NB4 (cell line): ENCODE data around the gene WNT7B.

Experiments
- CTCF ChIP-seq: IDR thresholded peaks from one replicate; pipeline ENCODE4 v1.5.1; 2012; ENCODE audit warnings: low read depth, low read length
- POLR2A ChIP-seq: IDR thresholded peaks from 2 replicates; pipeline ENCODE4 v1.6.1; 2011; ENCODE audit warnings: mild to moderate bottlenecking; ENCODE audit not compliant: insufficient read length; ENCODE audit errors: extremely low read depth

- TF ChIP-seq CTCF (no peak), POLR2A (no peak)
Measured at GRCh38 chr22:45880091-45880715, 96.8 kb downstream of the WNT7B start.
